Neural cell (in vitro differentiated cells): ENCODE data around the gene ITGA4. TPM values are rescaled to one million over a fixed set of nuclear protein-coding genes. Genes with fewer than 3 reads are reported as not detected.

Experiments used
- H2AFZ ChIP-seq: fragments of 200-600, 300-800 bp; sonication (generic), shearing (Covaris generic); 2 replicates; pipeline ENCODE4 v1.6.0; 2014; ENCODE audit warnings: low read depth, mild to moderate bottlenecking, antibody characterized with exemption, low read length, moderate library complexity
- H3F3A ChIP-seq: fragments of 200-600 bp; shearing (Covaris generic); 2 replicates; pipeline ENCODE4 v1.6.1; 2016; ENCODE audit warnings: mild to moderate bottlenecking, moderate library complexity, mixed read lengths, antibody characterized with exemption, low read length; ENCODE audit not compliant: insufficient read depth, poor library complexity, severe bottlenecking
- H3K27ac ChIP-seq: fragments of 200-600, 300-800 bp; sonication (generic), shearing (Covaris generic); 2 replicates; pipeline ENCODE4 v1.5.1; 2014; ENCODE audit warnings: mild to moderate bottlenecking, low read length, moderate library complexity
- H3K27me3 ChIP-seq: fragments of 300-800, 200-600 bp; sonication (generic), shearing (Covaris generic); 2 replicates; pipeline ENCODE4 v1.6.0; 2014; ENCODE audit warnings: mild to moderate bottlenecking, low read depth, low read length, moderate library complexity; ENCODE audit not compliant: insufficient read depth
- H3K36me3 ChIP-seq: fragments of 300-800, 200-600 bp; sonication (generic), shearing (Covaris generic); 2 replicates; pipeline ENCODE4 v1.5.1; 2014; ENCODE audit warnings: mild to moderate bottlenecking, antibody characterized with exemption, low read length, moderate library complexity; ENCODE audit not compliant: insufficient read depth
- H3K4me2 ChIP-seq: fragments of 300-800, 200-600 bp; sonication (generic), shearing (Covaris generic); 2 replicates; pipeline ENCODE4 v1.6.0; 2014; ENCODE audit warnings: mild to moderate bottlenecking, low read length
- H3K4me3 ChIP-seq: fragments of 300-800, 200-600 bp; sonication (generic), shearing (Covaris generic); 2 replicates; pipeline ENCODE4 v1.5.1; 2014; ENCODE audit warnings: mild to moderate bottlenecking, low read length, moderate library complexity
- H3K79me2 ChIP-seq: fragments of 200-600 bp; shearing (Covaris generic); replicated peaks from 2 replicates; pipeline ENCODE4 v1.6.0; 2014; ENCODE audit warnings: mild to moderate bottlenecking, low read length, moderate library complexity; ENCODE audit not compliant: insufficient read depth
- H3K9ac ChIP-seq: fragments of 300-800, 200-600 bp; sonication (generic), shearing (Covaris generic); 2 replicates; pipeline ENCODE4 v1.6.1; 2016; ENCODE audit warnings: mild to moderate bottlenecking, low read length, mixed read lengths
- H3K9me2 ChIP-seq: fragments of 200-600 bp; shearing (Covaris generic); 2 replicates; pipeline ENCODE4 v1.6.1; 2016; ENCODE audit warnings: mild to moderate bottlenecking, low read length, mixed read lengths; ENCODE audit not compliant: insufficient read depth
- H3K9me3 ChIP-seq: fragments of 200-600, 300-800 bp; sonication (generic), shearing (Covaris generic); 2 replicates; pipeline ENCODE4 v1.6.1; 2016; ENCODE audit warnings: mild to moderate bottlenecking, mixed run types, low read length, moderate library complexity, mixed read lengths
- H4K20me1 ChIP-seq: fragments of 200-600 bp; shearing (Covaris generic); 2 replicates; pipeline ENCODE4 v1.6.1; 2016; ENCODE audit warnings: mild to moderate bottlenecking, mixed run types; ENCODE audit not compliant: insufficient read depth
- EP300 ChIP-seq: fragments of 450-650 bp; conservative IDR thresholded peaks from 2 replicates; pipeline ENCODE4 v1.6.1; 2014; ENCODE audit warnings: antibody characterized with exemption, mild to moderate bottlenecking, moderate library complexity; ENCODE audit not compliant: poor library complexity, severe bottlenecking
- EZH2 ChIP-seq: fragments of 200-600, 300-800 bp; shearing (Covaris generic), sonication (generic); IDR thresholded peaks from 2 replicates; pipeline ENCODE4 v1.6.1; 2014; ENCODE audit warnings: antibody characterized with exemption, low read length, borderline replicate concordance, mild to moderate bottlenecking; ENCODE audit not compliant: insufficient read depth, poor library complexity, severe bottlenecking
- MXI1 ChIP-seq: fragments of 450-650 bp; conservative IDR thresholded peaks from 2 replicates; pipeline ENCODE4 v1.6.1; 2014; ENCODE audit warnings: antibody characterized with exemption, mild to moderate bottlenecking; ENCODE audit not compliant: poor library complexity, severe bottlenecking
- POLR2AphosphoS5 ChIP-seq: IDR thresholded peaks from 2 replicates; pipeline ENCODE4 v1.6.1; 2012
- RAD21 ChIP-seq: fragments of 450-650 bp; conservative IDR thresholded peaks from 2 replicates; pipeline ENCODE4 v1.6.1; 2014; ENCODE audit warnings: antibody characterized with exemption, mild to moderate bottlenecking, moderate library complexity
- SMC3 ChIP-seq: fragments of 450-650 bp; conservative IDR thresholded peaks from 2 replicates; pipeline ENCODE4 v1.6.1; 2014; ENCODE audit warnings: antibody characterized with exemption, mild to moderate bottlenecking, moderate library complexity; ENCODE audit not compliant: poor library complexity
- TAF1 ChIP-seq: IDR thresholded peaks from 2 replicates; pipeline ENCODE4 v1.6.1; 2012; ENCODE audit warnings: low read depth
- polyA plus RNA-seq: library from polyadenylated mRNA; depleted of rRNA; stranded (reverse); fragments of >200 nt; gene quantifications from 2 replicates; pipeline ENCODE4 v1.2.3, GENCODE V29; 2014
- TF ChIP-seq, protein P1 (sequence below): fragments of 450-650 bp; IDR thresholded peaks from 2 replicates; pipeline ENCODE4 v1.5.1; 2014; ENCODE audit warnings: antibody characterized with exemption, mild to moderate bottlenecking, moderate library complexity; ENCODE audit not compliant: poor library complexity, severe bottlenecking
- TF ChIP-seq, protein P2 (sequence below): IDR thresholded peaks from 2 replicates; pipeline ENCODE4 v1.6.1; 2012; ENCODE audit warnings: borderline replicate concordance

The ITGA4 gene
- polyA plus RNA-seq, 1 donor from 2014 or later: 0.40 TPM

DNA sequence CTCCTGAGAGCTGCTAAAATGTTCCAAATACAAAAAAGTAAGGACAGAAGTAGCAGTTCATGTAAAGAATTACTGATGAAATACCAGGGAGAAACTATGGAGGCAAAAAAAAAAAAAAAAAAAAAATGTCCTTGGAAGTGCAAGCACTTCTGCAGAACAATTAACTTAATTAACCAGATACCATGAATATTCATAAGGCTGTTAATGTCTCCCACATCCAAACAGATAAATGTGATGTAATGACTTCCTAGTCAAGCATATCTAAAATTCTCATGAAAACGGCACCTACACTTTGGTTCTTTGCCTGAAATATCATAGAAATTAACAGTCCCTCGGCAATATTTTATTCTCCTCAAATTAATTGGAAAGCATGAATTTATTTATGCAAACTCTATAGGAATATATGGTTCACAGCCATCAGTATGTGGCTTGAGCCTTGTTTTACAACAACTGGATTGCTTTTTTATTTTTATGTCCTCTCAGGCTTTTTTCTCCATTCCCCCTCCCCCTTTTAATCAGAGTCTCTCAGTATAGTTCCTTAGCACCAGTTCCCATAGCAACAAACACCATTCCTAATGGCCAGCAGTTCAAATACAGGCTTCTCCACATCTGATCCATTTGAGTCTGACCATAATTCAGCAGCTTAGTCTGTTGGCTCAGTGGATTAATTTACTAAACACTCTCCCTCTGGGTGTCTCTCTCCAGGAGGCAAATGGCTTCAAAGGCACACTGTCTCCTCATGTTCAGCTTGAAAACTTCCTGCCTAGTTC, 97.1 kb downstream of the ITGA4 start:
- Histone ChIP-seq H4K20me1 (no peaks in the 10 kb centered on the region), H3K9me3 (no peaks in the 10 kb centered on the region), H3K4me2 (no peak overlapping the region), H3K4me3 (no peak overlapping the region), H3K79me2 (no peaks in the 10 kb centered on the region), H2AFZ (no peak overlapping the region), H3K36me3 (no peaks in the 10 kb centered on the region), H3F3A (no peaks in the 10 kb centered on the region), H3K9ac (no peak overlapping the region), H3K27me3 (no peaks in the 10 kb centered on the region), H3K9me2 (no peaks in the 10 kb centered on the region), H3K27ac (peak overlapping the region; percentile 45)
- TF ChIP-seq RAD21: no peak
- TF ChIP-seq, protein P1, sequence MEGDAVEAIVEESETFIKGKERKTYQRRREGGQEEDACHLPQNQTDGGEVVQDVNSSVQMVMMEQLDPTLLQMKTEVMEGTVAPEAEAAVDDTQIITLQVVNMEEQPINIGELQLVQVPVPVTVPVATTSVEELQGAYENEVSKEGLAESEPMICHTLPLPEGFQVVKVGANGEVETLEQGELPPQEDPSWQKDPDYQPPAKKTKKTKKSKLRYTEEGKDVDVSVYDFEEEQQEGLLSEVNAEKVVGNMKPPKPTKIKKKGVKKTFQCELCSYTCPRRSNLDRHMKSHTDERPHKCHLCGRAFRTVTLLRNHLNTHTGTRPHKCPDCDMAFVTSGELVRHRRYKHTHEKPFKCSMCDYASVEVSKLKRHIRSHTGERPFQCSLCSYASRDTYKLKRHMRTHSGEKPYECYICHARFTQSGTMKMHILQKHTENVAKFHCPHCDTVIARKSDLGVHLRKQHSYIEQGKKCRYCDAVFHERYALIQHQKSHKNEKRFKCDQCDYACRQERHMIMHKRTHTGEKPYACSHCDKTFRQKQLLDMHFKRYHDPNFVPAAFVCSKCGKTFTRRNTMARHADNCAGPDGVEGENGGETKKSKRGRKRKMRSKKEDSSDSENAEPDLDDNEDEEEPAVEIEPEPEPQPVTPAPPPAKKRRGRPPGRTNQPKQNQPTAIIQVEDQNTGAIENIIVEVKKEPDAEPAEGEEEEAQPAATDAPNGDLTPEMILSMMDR: no peak
- no peak for TF ChIP-seq POLR2AphosphoS5
- TF ChIP-seq EZH2: no peak
- TF ChIP-seq, protein P2, sequence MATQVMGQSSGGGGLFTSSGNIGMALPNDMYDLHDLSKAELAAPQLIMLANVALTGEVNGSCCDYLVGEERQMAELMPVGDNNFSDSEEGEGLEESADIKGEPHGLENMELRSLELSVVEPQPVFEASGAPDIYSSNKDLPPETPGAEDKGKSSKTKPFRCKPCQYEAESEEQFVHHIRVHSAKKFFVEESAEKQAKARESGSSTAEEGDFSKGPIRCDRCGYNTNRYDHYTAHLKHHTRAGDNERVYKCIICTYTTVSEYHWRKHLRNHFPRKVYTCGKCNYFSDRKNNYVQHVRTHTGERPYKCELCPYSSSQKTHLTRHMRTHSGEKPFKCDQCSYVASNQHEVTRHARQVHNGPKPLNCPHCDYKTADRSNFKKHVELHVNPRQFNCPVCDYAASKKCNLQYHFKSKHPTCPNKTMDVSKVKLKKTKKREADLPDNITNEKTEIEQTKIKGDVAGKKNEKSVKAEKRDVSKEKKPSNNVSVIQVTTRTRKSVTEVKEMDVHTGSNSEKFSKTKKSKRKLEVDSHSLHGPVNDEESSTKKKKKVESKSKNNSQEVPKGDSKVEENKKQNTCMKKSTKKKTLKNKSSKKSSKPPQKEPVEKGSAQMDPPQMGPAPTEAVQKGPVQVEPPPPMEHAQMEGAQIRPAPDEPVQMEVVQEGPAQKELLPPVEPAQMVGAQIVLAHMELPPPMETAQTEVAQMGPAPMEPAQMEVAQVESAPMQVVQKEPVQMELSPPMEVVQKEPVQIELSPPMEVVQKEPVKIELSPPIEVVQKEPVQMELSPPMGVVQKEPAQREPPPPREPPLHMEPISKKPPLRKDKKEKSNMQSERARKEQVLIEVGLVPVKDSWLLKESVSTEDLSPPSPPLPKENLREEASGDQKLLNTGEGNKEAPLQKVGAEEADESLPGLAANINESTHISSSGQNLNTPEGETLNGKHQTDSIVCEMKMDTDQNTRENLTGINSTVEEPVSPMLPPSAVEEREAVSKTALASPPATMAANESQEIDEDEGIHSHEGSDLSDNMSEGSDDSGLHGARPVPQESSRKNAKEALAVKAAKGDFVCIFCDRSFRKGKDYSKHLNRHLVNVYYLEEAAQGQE: no peak
- TF ChIP-seq MXI1: no peak
- TF ChIP-seq EP300: no peak

DNA sequence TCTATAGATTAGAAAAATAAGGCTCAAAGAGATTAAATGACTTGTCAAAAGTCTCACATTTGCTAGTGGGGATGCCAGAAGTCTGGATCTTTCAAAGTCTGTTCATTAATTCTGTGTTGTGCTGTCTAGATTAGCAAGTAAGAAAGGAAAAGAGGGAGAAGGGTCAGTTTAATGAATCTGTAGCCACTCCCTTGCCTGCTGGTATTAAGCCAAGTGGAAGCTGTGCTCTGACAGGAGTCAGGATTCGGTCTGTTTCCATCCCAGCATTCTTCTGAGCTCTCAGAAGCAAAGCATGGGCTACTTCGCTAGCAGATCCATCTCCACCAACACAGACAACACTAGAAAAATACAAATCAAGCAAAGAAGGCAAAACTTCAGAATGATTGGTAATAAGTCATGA, 101.2 kb downstream of the ITGA4 start:
- Histone ChIP-seq H2AFZ (no peak overlapping the region), H3K36me3 (no peaks in the 10 kb centered on the region), H3K4me2 (no peak overlapping the region), H3K27ac (no peak overlapping the region), H3K9ac (no peak overlapping the region), H3K9me2 (no peaks in the 10 kb centered on the region), H3K9me3 (no peaks in the 10 kb centered on the region), H3K27me3 (no peaks in the 10 kb centered on the region), H3K79me2 (no peaks in the 10 kb centered on the region), H4K20me1 (no peaks in the 10 kb centered on the region), H3K4me3 (no peak overlapping the region), H3F3A (no peaks in the 10 kb centered on the region)
- TF ChIP-seq SMC3: no peak
- no peak for TF ChIP-seq POLR2AphosphoS5
- no peak for TF ChIP-seq TAF1
- no peak for TF ChIP-seq MXI1
- TF ChIP-seq, protein P1: no peak
- TF ChIP-seq RAD21: no peak
- TF ChIP-seq EZH2: no peak
- TF ChIP-seq, protein P2: no peak
- TF ChIP-seq EP300: no peak
